Muscle layer of duodenum (tissue), 2 donors: ENCODE results near the gene OR1M1.
"Not testable (repeated sequence)": the region's sequence is repeated elsewhere in the genome, so short reads cannot be mapped to it uniquely, and the experiment has no call there.

Experiments
- H3K27ac ChIP-seq: one replicate; pipeline ENCODE4 v1.7.0; 2013; ENCODE audit warnings: mild to moderate bottlenecking, low read length
- H3K27me3 ChIP-seq: one replicate; pipeline ENCODE4 v1.7.0; 2013; ENCODE audit warnings: low read depth, mild to moderate bottlenecking, control low read depth, low read length
- H3K36me3 ChIP-seq, 2 donors: one replicate each; pipeline ENCODE4 v1.7.0; 2013; ENCODE audit warnings: low read length in 2 of 2, control low read depth in 1 of 2, mild to moderate bottlenecking in 1 of 2; ENCODE audit not compliant: insufficient read depth in 2 of 2, control insufficient read depth in 1 of 2
- H3K4me1 ChIP-seq, 2 donors: one replicate each; pipeline ENCODE4 v1.7.0; 2013; ENCODE audit warnings: low read length in 2 of 2, mild to moderate bottlenecking in 2 of 2, control low read depth in 1 of 2, moderate library complexity in 1 of 2; ENCODE audit not compliant: insufficient read depth in 2 of 2, control insufficient read depth in 1 of 2
- H3K4me3 ChIP-seq, 2 donors: one replicate each; pipeline ENCODE4 v1.7.0; 2013; ENCODE audit warnings: low read length in 2 of 2, low read depth in 1 of 2, mild to moderate bottlenecking in 1 of 2
- H3K9me3 ChIP-seq, 2 donors: one replicate each; pipeline ENCODE4 v1.7.0; 2013; ENCODE audit warnings: low read length in 2 of 2, control low read depth in 1 of 2, mild to moderate bottlenecking in 1 of 2; ENCODE audit not compliant: control insufficient read depth in 1 of 2
- donor health status: healthy.

OR1M1 gene

GRCh38 chr19:9086761-9087160 is at the start of gene OR1M1:
Gene OR1M1 (plus strand): TSS chr19:9087061. CDS start chr19:9093245, 6,184 bp downstream.
- H3K36me3 ChIP-seq, result no peaks in the 10 kb centered on the region
- H3K4me3 ChIP-seq, result no peak within 1 kb of the TSS
- no peaks in the 10 kb centered on the region for H3K27me3 ChIP-seq
- no peak within 1 kb of the TSS for H3K27ac ChIP-seq
- H3K4me1 ChIP-seq, result no peaks in the 10 kb centered on the region
- H3K9me3 ChIP-seq, result no peaks in the 10 kb centered on the region

DNA sequence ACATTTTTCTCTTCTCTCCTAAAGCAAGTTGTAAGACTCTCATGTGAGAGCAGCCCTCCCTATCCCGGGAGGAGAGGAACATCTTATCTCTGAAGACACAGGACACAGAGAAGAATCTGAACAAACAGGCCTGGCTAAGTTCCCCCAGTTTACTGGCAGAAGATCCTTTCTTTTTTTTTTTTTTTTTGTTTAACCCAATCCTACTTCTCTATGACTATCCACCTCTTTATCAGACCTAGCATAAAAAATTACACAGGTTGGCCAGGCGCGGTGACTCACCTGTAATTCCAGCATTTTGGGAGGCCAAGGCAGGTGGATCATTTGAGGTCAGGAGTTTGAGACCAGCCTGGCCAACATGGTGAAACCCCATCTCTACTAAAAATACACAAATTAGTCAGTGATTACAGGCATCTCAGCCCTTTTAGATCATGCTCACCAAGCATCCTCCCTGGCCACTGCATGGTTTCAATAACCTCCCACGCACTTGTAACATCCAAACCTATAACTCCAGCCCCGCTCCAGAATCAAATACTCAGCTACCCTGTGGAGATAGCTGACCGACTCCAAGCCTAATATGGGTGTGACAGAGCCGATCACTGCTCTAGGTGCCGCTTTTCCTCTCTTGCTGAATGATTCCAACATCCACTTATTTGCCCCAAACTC is 49.3 kb upstream of the OR1M1 start:
- Histone ChIP-seq H3K27ac (no peak overlapping the region), H3K36me3 (no peaks in the 10 kb centered on the region), H3K4me1 (no peaks in the 10 kb centered on the region)

DNA sequence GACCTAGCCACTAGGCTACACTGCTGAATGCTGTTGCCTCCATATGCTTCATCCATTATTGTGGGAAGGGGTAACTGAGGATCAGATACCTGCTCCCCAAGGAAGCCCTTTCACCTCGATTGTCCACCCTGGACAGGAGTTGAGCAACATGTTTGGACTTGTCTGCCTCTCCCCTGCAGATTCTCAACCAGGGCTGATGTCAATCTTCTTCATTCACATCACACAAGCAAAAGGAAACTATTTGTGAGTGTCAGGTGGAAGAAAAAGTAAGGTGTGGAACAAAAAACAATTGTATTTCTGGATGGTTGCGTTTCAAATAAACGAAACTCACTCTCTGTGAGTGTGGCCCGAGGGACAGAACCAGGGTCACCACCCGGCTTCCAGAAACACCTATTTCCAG is 47.1 kb upstream of the OR1M1 start:
- no peaks in the 10 kb centered on the region for H3K27me3 ChIP-seq
- no peaks in the 10 kb centered on the region for H3K36me3 ChIP-seq
- no peaks in the 10 kb centered on the region for H3K4me1 ChIP-seq
- no peaks in the 10 kb centered on the region for H3K9me3 ChIP-seq
- no peak overlapping the region for H3K27ac ChIP-seq
- H3K4me3 ChIP-seq, result no peak overlapping the region

More for the DNA sequence above, 49.3 kb upstream of the OR1M1 start:
- no peaks in the 10 kb centered on the region for H3K27me3 ChIP-seq
- no peaks in the 10 kb centered on the region for H3K9me3 ChIP-seq
- no peak overlapping the region for H3K4me3 ChIP-seq

GRCh38 chr19:9040131-9040530 is 46.7 kb upstream of the OR1M1 start:
- Histone ChIP-seq H3K9me3 (no peaks in the 10 kb centered on the region), H3K4me1 (no peaks in the 10 kb centered on the region), H3K27ac (no peak overlapping the region), H3K36me3 (no peaks in the 10 kb centered on the region), H3K27me3 (no peaks in the 10 kb centered on the region), H3K4me3 (no peak overlapping the region)

GRCh38 chr19:9041023-9041422 is 45.8 kb upstream of the OR1M1 start:
- Histone ChIP-seq H3K27me3 (no peaks in the 10 kb centered on the region), H3K4me3 (no peak overlapping the region), H3K4me1 (no peaks in the 10 kb centered on the region), H3K9me3 (no peaks in the 10 kb centered on the region), H3K27ac (no peak overlapping the region), H3K36me3 (no peaks in the 10 kb centered on the region)

- Histone ChIP-seq H3K27me3 (no peaks in the 10 kb centered on the region), H3K36me3 (no peaks in the 10 kb centered on the region)
Observed at GRCh38 chr19:9043524-9043923, 43.3 kb upstream of the OR1M1 start.

DNA sequence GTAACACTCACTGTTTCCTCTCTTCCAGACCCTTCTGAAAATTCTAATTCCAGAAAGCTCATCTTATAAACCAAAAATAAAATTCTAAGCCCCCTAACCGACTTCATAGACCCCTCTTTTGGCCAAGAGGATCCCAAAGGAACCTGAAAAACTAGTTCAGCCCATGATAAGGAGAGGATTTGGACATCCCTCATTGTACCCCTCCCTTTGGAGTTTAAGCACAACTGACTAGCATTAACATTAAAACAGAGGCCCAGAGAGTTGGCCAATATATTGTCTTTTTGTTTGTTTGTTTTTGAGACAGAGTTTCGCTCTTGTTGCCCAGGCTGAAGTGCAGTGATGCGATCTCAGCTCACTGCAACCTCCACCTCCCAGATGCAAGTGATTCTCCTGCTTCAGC is 42.4 kb upstream of the OR1M1 start:
- no peak overlapping the region for H3K4me3 ChIP-seq
- H3K4me1 ChIP-seq, result no peaks in the 10 kb centered on the region
- no peaks in the 10 kb centered on the region for H3K36me3 ChIP-seq
- H3K27me3 ChIP-seq, result no peaks in the 10 kb centered on the region
- no peak overlapping the region for H3K27ac ChIP-seq
- no peaks in the 10 kb centered on the region for H3K9me3 ChIP-seq

More at GRCh38 chr19:9043524-9043923, 43.3 kb upstream of the OR1M1 start:
- Histone ChIP-seq H3K27ac (no peak overlapping the region), H3K4me3 (no peak overlapping the region), H3K9me3 (no peaks in the 10 kb centered on the region), H3K4me1 (no peaks in the 10 kb centered on the region)

DNA sequence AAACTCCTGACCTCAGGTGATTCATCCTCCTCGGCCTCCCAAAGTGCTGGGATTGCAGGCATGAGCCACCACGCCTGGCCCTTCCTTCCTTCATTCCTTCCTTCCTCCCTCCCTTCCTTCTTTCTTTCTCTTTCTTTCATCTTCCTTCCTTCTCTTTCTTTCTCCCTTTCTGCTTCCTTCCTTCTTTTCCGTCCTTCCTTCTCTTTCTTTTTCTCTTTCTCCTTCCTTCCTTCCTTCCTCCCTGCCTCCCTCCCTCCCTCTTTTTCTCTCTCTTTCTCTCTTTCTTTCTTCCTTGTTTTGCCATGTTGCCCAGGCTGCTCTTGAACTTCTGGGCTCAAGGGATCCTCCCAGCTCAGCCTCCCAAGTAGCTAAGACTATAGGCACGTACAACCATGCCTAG is 40.2 kb upstream of the OR1M1 start:
- H3K27ac ChIP-seq, result no peak overlapping the region
- no peaks in the 10 kb centered on the region for H3K4me1 ChIP-seq
- no peaks in the 10 kb centered on the region for H3K9me3 ChIP-seq
- no peaks in the 10 kb centered on the region for H3K27me3 ChIP-seq
- H3K36me3 ChIP-seq, result no peaks in the 10 kb centered on the region
- no peak overlapping the region for H3K4me3 ChIP-seq

DNA sequence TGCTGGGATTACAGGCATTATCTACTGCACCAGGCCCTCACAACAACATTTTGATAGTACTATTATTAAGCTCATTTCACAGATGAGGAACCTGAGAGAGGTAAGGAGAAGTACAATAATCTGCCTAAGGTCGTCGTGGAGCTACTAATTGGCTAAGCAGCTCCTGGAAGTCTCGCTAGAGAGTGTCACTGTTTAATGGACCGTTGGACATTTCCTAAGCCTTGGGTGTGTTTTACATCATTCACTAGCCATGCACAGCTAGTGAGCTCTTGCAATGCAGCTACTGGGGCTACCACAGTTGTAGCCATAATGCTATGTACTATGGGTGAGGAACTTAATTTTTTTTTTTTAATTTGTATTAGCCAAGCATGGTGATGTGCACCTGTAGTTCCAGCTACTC is 34.0 kb upstream of the OR1M1 start:
- Histone ChIP-seq H3K36me3 (no peaks in the 10 kb centered on the region), H3K27me3 (no peaks in the 10 kb centered on the region), H3K27ac (no peak overlapping the region), H3K9me3 (no peaks in the 10 kb centered on the region), H3K4me3 (no peak overlapping the region), H3K4me1 (no peaks in the 10 kb centered on the region)

DNA sequence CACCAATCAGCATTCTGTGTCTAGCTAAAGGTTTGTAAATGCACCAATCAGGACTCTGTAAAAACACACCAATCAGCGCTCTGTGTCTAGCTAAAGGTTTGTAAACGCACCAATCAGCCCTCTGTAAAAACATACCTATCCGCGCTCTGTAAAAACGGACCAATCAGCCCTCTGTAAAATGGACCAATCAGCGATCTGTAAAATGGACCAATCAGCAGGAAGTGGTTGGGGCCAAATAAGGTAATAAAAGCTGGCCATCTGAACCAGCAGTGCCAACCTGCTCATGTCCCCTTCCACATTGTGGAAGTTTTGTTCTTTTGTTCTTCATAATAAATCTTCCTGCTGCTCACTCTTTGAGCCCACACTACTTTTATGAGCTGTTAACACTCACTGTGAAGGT is 33.2 kb upstream of the OR1M1 start:
- not testable (repeated sequence) for H3K27ac ChIP-seq, H3K36me3 ChIP-seq, H3K9me3 ChIP-seq, H3K4me3 ChIP-seq, H3K27me3 ChIP-seq, H3K4me1 ChIP-seq

- no peak overlapping the region for H3K27ac ChIP-seq
- H3K27me3 ChIP-seq, result no peaks in the 10 kb centered on the region
- no peaks in the 10 kb centered on the region for H3K4me1 ChIP-seq
- H3K4me3 ChIP-seq, result no peak overlapping the region
- no peaks in the 10 kb centered on the region for H3K36me3 ChIP-seq
- no peaks in the 10 kb centered on the region for H3K9me3 ChIP-seq
Observed at GRCh38 chr19:9054207-9054606, 32.7 kb upstream of the OR1M1 start.

GRCh38 chr19:9054765-9055164 is 32.1 kb upstream of the OR1M1 start:
- H3K27ac ChIP-seq, result no peak overlapping the region
- H3K27me3 ChIP-seq, result no peaks in the 10 kb centered on the region
- H3K36me3 ChIP-seq, result no peaks in the 10 kb centered on the region
- no peak overlapping the region for H3K4me3 ChIP-seq
- no peaks in the 10 kb centered on the region for H3K4me1 ChIP-seq
- no peaks in the 10 kb centered on the region for H3K9me3 ChIP-seq
